OCI-LY1 (cell line): ENCODE data around the gene KSR1.
"Not testable (repeated sequence)": the region's sequence is repeated elsewhere in the genome, so short reads cannot be mapped to it uniquely, and the experiment has no call there.

Source experiments
- CTCF ChIP-seq: fragments of 200-600 bp; sonication (generic), shearing (Covaris generic); IDR thresholded peaks from 2 replicates; pipeline ENCODE4 v1.5.1; 2017; ENCODE audit warnings: mild to moderate bottlenecking, antibody characterized with exemption, low read length, moderate library complexity, mixed read lengths
- EZH2 ChIP-seq: fragments of 200-600 bp; sonication (generic), shearing (Covaris generic); IDR thresholded peaks from 2 replicates; pipeline ENCODE4 v1.8.0; 2017; ENCODE audit warnings: borderline replicate concordance, mixed run types, mild to moderate bottlenecking, antibody characterized with exemption, low read length, moderate library complexity, mixed read lengths

DNA sequence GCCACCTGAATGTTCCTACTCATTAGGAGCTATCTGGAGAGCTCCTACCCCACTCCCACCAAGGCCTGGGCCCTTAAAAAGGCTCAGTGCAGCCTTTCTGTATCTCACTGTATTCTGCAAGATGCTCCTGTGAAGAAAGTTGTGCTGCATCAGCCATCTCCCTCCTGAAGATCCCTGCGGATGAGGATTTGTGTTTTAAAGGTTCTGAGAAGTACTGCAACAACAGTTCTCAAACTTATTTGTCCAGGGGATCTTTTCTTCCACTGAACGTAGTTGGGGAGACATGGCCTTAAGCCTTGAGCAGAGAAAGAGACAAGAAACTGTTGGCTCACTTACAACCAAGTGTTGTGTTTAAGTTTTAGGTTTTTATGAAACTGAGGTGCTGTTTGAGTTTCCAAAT, 9.6 kb downstream of the KSR1 start:
- not testable (repeated sequence) for TF ChIP-seq CTCF, EZH2
